A549 (cell line): ENCODE data around the gene RHEB.

ENCODE experiments used
- CHD2 ChIP-seq: fragments of 150-350 bp; IDR thresholded peaks from 2 replicates; pipeline ENCODE4 v1.6.1; 2014; ENCODE audit warnings: low read length; ENCODE audit not compliant: partially characterized antibody
- CTCF ChIP-seq: fragments of >200 bp; sonication (Bioruptor Twin); formaldehyde crosslinking; IDR thresholded peaks from 3 replicates; pipeline ENCODE4 v1.5.1; 2016
- EP300 ChIP-seq, 2 experiments: fragments of >200 bp; sonication (Bioruptor Twin); formaldehyde crosslinking; IDR thresholded peaks; 2 replicates in 1 of 2; 3 replicates in 1 of 2; pipeline ENCODE4 v1.6.1; 2016 to 2017
- FOSB ChIP-seq: fragments of 250-450 bp; sonication (Bioruptor Pico); IDR thresholded peaks from 2 replicates; pipeline ENCODE4 v1.5.0; 2020; ENCODE audit warnings: mild to moderate bottlenecking, moderate library complexity
- HMGXB4 ChIP-seq: fragments of 250-450 bp; sonication (Bioruptor Pico); IDR thresholded peaks from 2 replicates; pipeline ENCODE4 v1.5.0; 2021; ENCODE audit warnings: mild to moderate bottlenecking, moderate library complexity, borderline replicate concordance
- KDM5A ChIP-seq: fragments of 200-600 bp; sonication (generic); IDR thresholded peaks from 2 replicates; pipeline ENCODE4 v1.6.1; 2016; ENCODE audit warnings: antibody characterized with exemption, mild to moderate bottlenecking
- MAX ChIP-seq: IDR thresholded peaks from 2 replicates; pipeline ENCODE4 v1.6.1; 2012
- MAZ ChIP-seq: fragments of 150-350 bp; IDR thresholded peaks from 2 replicates; pipeline ENCODE4 v1.6.1; 2014; ENCODE audit warnings: antibody characterized with exemption, low read depth, low read length, borderline replicate concordance
- POLR2A ChIP-seq: IDR thresholded peaks from 2 replicates; pipeline ENCODE4 v1.6.1; 2012; ENCODE audit warnings: mild to moderate bottlenecking, low read length
- POLR2AphosphoS2 ChIP-seq: conservative IDR thresholded peaks from 2 replicates; pipeline ENCODE4 v1.6.1; 2012; ENCODE audit warnings: low read length, improper control_type of control experiment, inconsistent platforms
- RAD21 ChIP-seq, 2 experiments: fragments of >200 bp in 1 of 2; sonication (Bioruptor Twin) in 1 of 2; formaldehyde crosslinking in 1 of 2; IDR thresholded peaks in 1 of 2; conservative IDR thresholded peaks in 1 of 2; 2 replicates in 1 of 2; 3 replicates in 1 of 2; pipeline ENCODE4 v1.6.1; 2012 to 2018; ENCODE audit warnings: inconsistent platforms in 1 of 2
- REST ChIP-seq: fragments of 200-600 bp; sonication (generic); IDR thresholded peaks from 2 replicates; pipeline ENCODE4 v1.6.1; 2016; ENCODE audit warnings: antibody characterized with exemption, mild to moderate bottlenecking, moderate library complexity

GRCh38 chr7:151517601-151518104 is 2.0 kb downstream of the RHEB start:
- TF ChIP-seq POLR2A (no peak), CTCF (no peak), REST (no peak), EP300 (IDR thresholded peaks at IDR 0.05) (no peak), CHD2 (no peak), MAX (no peak), RAD21 (conservative IDR thresholded peaks at IDR 0.05 in 1 of 2, IDR thresholded peaks at IDR 0.05 in 1 of 2) (no peak), MAZ (no peak), POLR2AphosphoS2 (no peak), KDM5A (no peak), HMGXB4 (CRISPR knock-in tag) (no peak), FOSB (CRISPR knock-in tag) (no peak)
